Measurements from ENCODE around the gene SPATA32.
A peak's percentile ranks its signal among the peaks of the same experiment; 100 is the strongest.

The SPATA32 gene

GRCh38 chr17:45287526-45288500, 25.9 kb upstream of the SPATA32 start:
- no peaks in the 10 kb centered on the region for H3K9me2 ChIP-seq (replicated peaks; ENCODE audit: insufficient read depth, low read length)
- no peak overlapping the region for H3K27ac ChIP-seq (ENCODE audit: low read length)
- H3K4me3 ChIP-seq (ENCODE audit: low read length) = no peak overlapping the region
- no peak overlapping the region for H3K4me2 ChIP-seq (ENCODE audit: low read depth, low read length)
- H4K20me1 ChIP-seq (ENCODE audit: insufficient read depth, low read length) = no peaks in the 10 kb centered on the region
- H3K79me2 ChIP-seq (ENCODE audit: low read length) = peaks cover 32% of the 10 kb centered on the region
- no peaks in the 10 kb centered on the region for H3K9me3 ChIP-seq (replicated peaks; ENCODE audit: insufficient read depth, low read length)
- peaks cover 12% of the 10 kb centered on the region for H3K36me3 ChIP-seq (replicated peaks; ENCODE audit: insufficient read depth, low read length)
- no peaks in the 10 kb centered on the region for H3K4me1 ChIP-seq (ENCODE audit: low read length)
- TF ChIP-seq EZH2 (optimal IDR thresholded peaks at IDR 0.05; ENCODE audit: low read depth, low read length) = no peak
- no peak for TF ChIP-seq EZH2phosphoT487 (IDR thresholded peaks at IDR 0.05; ENCODE audit: low read length)
- TF ChIP-seq, protein P1, sequence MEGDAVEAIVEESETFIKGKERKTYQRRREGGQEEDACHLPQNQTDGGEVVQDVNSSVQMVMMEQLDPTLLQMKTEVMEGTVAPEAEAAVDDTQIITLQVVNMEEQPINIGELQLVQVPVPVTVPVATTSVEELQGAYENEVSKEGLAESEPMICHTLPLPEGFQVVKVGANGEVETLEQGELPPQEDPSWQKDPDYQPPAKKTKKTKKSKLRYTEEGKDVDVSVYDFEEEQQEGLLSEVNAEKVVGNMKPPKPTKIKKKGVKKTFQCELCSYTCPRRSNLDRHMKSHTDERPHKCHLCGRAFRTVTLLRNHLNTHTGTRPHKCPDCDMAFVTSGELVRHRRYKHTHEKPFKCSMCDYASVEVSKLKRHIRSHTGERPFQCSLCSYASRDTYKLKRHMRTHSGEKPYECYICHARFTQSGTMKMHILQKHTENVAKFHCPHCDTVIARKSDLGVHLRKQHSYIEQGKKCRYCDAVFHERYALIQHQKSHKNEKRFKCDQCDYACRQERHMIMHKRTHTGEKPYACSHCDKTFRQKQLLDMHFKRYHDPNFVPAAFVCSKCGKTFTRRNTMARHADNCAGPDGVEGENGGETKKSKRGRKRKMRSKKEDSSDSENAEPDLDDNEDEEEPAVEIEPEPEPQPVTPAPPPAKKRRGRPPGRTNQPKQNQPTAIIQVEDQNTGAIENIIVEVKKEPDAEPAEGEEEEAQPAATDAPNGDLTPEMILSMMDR (IDR thresholded peaks at IDR 0.05; ENCODE audit: low read length) = no peak
- H3K27me3 ChIP-seq (replicated peaks; ENCODE audit: insufficient read depth, low read length) = no peaks in the 10 kb centered on the region
- no peaks in the 10 kb centered on the region for H3F3A ChIP-seq (ENCODE audit: insufficient read depth, low read length)
- no peak overlapping the region for H2AFZ ChIP-seq (ENCODE audit: low read length)
- no peak overlapping the region for H3K9ac ChIP-seq (ENCODE audit: low read length)
- DNase-seq = no peak

- H3K9me3 ChIP-seq (replicated peaks; ENCODE audit: insufficient read depth, low read length) = no peaks in the 10 kb centered on the region
- no peaks in the 10 kb centered on the region for H3F3A ChIP-seq (ENCODE audit: insufficient read depth, low read length)
- peaks cover 17% of the 10 kb centered on the region for H3K79me2 ChIP-seq (ENCODE audit: low read length)
- H3K4me1 ChIP-seq (ENCODE audit: low read length) = no peaks in the 10 kb centered on the region
- peaks cover 12% of the 10 kb centered on the region for H3K36me3 ChIP-seq (replicated peaks; ENCODE audit: insufficient read depth, low read length)
- no peaks in the 10 kb centered on the region for H3K9me2 ChIP-seq (replicated peaks; ENCODE audit: insufficient read depth, low read length)
- no peak overlapping the region for H2AFZ ChIP-seq (ENCODE audit: low read length)
- TF ChIP-seq, protein P1 (IDR thresholded peaks at IDR 0.05; ENCODE audit: low read length) = no peak
- no peak for TF ChIP-seq EZH2 (optimal IDR thresholded peaks at IDR 0.05; ENCODE audit: low read depth, low read length)
- no peak for TF ChIP-seq EZH2phosphoT487 (IDR thresholded peaks at IDR 0.05; ENCODE audit: low read length)
- no peaks in the 10 kb centered on the region for H3K27me3 ChIP-seq (replicated peaks; ENCODE audit: insufficient read depth, low read length)
- H4K20me1 ChIP-seq (ENCODE audit: insufficient read depth, low read length) = no peaks in the 10 kb centered on the region
- H3K9ac ChIP-seq (ENCODE audit: low read length) = no peak overlapping the region
- no peak overlapping the region for H3K27ac ChIP-seq (ENCODE audit: low read length)
- DNase-seq = no peak
- H3K4me2 ChIP-seq (ENCODE audit: low read depth, low read length) = no peak overlapping the region
- H3K4me3 ChIP-seq (ENCODE audit: low read length) = no peak overlapping the region
Observed at GRCh38 chr17:45286286-45286685, 24.4 kb upstream of the SPATA32 start.

DNA sequence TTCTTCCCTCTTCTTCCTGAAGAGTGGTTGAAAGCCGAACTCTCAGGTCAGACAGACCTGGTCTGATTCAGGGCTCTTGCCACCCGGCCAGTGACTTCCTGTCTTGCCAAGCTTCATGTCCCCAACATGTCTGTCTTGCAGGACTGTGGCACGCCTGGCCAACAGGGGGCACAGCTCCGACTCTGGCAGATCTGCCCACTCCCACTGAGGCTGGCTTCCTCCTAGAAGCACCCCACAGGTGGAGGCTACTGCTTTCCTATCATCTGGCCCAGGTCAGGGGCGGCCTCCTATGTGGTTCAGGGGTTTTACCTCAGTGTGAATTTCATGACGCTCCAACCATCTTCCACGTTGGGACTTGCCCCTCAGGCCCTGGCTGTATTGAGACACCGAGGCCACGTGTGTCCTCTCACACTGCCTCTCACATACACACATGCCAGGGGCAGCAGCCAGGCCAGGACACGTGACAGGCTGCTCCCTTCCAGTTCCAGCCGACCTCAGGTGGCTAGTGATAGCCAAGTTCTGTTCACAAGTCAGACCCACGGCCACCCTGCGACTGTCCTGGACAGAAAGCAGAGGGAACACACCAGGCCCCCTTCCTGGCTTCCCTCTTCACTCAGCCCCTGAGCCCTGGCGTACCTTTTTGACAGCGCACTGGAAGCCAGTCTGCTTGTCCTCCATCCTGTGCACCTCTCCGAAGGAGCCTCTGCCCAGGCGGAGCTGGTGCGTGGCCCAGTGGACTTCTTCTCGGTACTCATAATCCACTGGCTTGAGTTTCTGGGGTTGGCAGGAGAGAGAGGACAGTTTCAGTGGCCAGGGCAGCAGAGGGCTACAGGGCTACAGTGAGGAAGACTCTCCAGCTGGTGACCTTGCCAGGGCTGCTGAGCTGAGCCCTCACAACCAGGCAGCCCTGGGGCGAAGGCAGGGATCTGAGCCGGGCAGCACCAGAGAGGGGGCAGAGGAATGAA, 22.6 kb upstream of the SPATA32 start:
- Histone ChIP-seq H3K9me3 (replicated peaks; ENCODE audit: insufficient read depth, low read length) (no peaks in the 10 kb centered on the region), H3F3A (ENCODE audit: insufficient read depth, low read length) (no peaks in the 10 kb centered on the region), H3K4me3 (ENCODE audit: low read length) (no peak overlapping the region), H4K20me1 (ENCODE audit: insufficient read depth, low read length) (no peaks in the 10 kb centered on the region), H2AFZ (ENCODE audit: low read length) (no peak overlapping the region), H3K27me3 (replicated peaks; ENCODE audit: insufficient read depth, low read length) (no peaks in the 10 kb centered on the region), H3K4me2 (ENCODE audit: low read depth, low read length) (no peak overlapping the region), H3K27ac (ENCODE audit: low read length) (no peak overlapping the region), H3K4me1 (ENCODE audit: low read length) (no peaks in the 10 kb centered on the region), H3K36me3 (replicated peaks; ENCODE audit: insufficient read depth, low read length) (peaks cover 6% of the 10 kb centered on the region), H3K9ac (ENCODE audit: low read length) (no peak overlapping the region), H3K79me2 (ENCODE audit: low read length) (no peaks in the 10 kb centered on the region), H3K9me2 (replicated peaks; ENCODE audit: insufficient read depth, low read length) (no peaks in the 10 kb centered on the region)
- TF ChIP-seq EZH2phosphoT487 (IDR thresholded peaks at IDR 0.05; ENCODE audit: low read length) = no peak
- TF ChIP-seq, protein P1 (IDR thresholded peaks at IDR 0.05; ENCODE audit: low read length) = peak; percentile 41
- peak; percentile 19 for DNase-seq
